ENCODE measurements around the gene IDE. TPM values are rescaled to one million over a fixed set of nuclear protein-coding genes. Genes with fewer than 3 reads are reported as not detected.

IDE gene
- total RNA-seq, 1 experiment from 2014 or later, result 41.2 TPM

- H4K20me1 ChIP-seq (ENCODE audit: insufficient read depth), result no peaks in the 10 kb centered on the region
- H3K36me3 ChIP-seq (ENCODE audit: low read depth), result no peaks in the 10 kb centered on the region
- ChIA-PET CTCF (no interaction called here), POLR2A (ENCODE audit: unreplicated experiment) (no interaction called here)
- no peak overlapping the region for H3K4me2 ChIP-seq
- TF ChIP-seq CTCF (conservative IDR thresholded peaks at IDR 0.05), result no peak
- TF ChIP-seq EZH2 (IDR thresholded peaks at IDR 0.05; ENCODE audit: low read depth), result no peak
- intact Hi-C loops (cut with micrococcal nuclease; ENCODE audit: unreplicated experiment), result no loop called here
- no peaks in the 10 kb centered on the region for H3F3A ChIP-seq (ENCODE audit: insufficient read depth, low read depth)
- no peak for DNase-seq
- no peaks in the 10 kb centered on the region for H3K79me2 ChIP-seq (ENCODE audit: low read depth)
- H3K4me1 ChIP-seq (replicated peaks; ENCODE audit: insufficient read depth), result no peaks in the 10 kb centered on the region
- H3K27me3 ChIP-seq (ENCODE audit: insufficient read depth, low read depth), result no peaks in the 10 kb centered on the region
- no TSS peak for BruUV-seq (replicated peaks)
- no peak overlapping the region for H3K27ac ChIP-seq
- no peaks in the 10 kb centered on the region for H3K9me3 ChIP-seq (ENCODE audit: insufficient read depth, low read depth)
- H3K4me3 ChIP-seq, result no peak overlapping the region
- no peak overlapping the region for H2AFZ ChIP-seq
- H3K9me2 ChIP-seq (ENCODE audit: insufficient read depth), result no peaks in the 10 kb centered on the region
Measured at GRCh38 chr10:92530891-92531535, 42.9 kb downstream of the IDE start.

GRCh38 chr10:92530421-92530820, 43.5 kb downstream of the IDE start:
- TF ChIP-seq CTCF (conservative IDR thresholded peaks at IDR 0.05) (no peak), EZH2 (IDR thresholded peaks at IDR 0.05; ENCODE audit: low read depth) (no peak)
- intact Hi-C loops (cut with micrococcal nuclease; ENCODE audit: unreplicated experiment), result no loop called here
- no peak overlapping the region for H3K4me3 ChIP-seq

GRCh38 chr10:92527716-92528115, 46.2 kb downstream of the IDE start:
- CTCF ChIA-PET, result interaction anchor here (0.6 kb wide), 1 partner anchor 30 kb away, joined by 3 read pairs; no protein-coding TSS in a partner anchor

More at GRCh38 chr10:92530421-92530820, 43.5 kb downstream of the IDE start:
- Histone ChIP-seq H3K79me2 (ENCODE audit: low read depth) (no peaks in the 10 kb centered on the region), H4K20me1 (ENCODE audit: insufficient read depth) (no peaks in the 10 kb centered on the region), H3K4me1 (replicated peaks; ENCODE audit: insufficient read depth) (no peaks in the 10 kb centered on the region), H3K27ac (no peak overlapping the region), H3K27me3 (ENCODE audit: insufficient read depth, low read depth) (no peaks in the 10 kb centered on the region), H2AFZ (no peak overlapping the region), H3K36me3 (ENCODE audit: low read depth) (no peaks in the 10 kb centered on the region), H3K4me2 (no peak overlapping the region), H3K9me3 (ENCODE audit: insufficient read depth, low read depth) (no peaks in the 10 kb centered on the region), H3F3A (ENCODE audit: insufficient read depth, low read depth) (no peaks in the 10 kb centered on the region), H3K9me2 (ENCODE audit: insufficient read depth) (no peaks in the 10 kb centered on the region)
- no peak for DNase-seq
- BruUV-seq (replicated peaks), result no TSS peak
- ChIA-PET CTCF (no interaction called here), POLR2A (ENCODE audit: unreplicated experiment) (no interaction called here)

More at GRCh38 chr10:92527716-92528115, 46.2 kb downstream of the IDE start:
- Histone ChIP-seq H3K79me2 (ENCODE audit: low read depth) (no peaks in the 10 kb centered on the region), H3K27me3 (ENCODE audit: insufficient read depth, low read depth) (no peaks in the 10 kb centered on the region), H2AFZ (no peak overlapping the region), H3K9me3 (ENCODE audit: insufficient read depth, low read depth) (no peaks in the 10 kb centered on the region), H3F3A (ENCODE audit: insufficient read depth, low read depth) (no peaks in the 10 kb centered on the region), H3K4me3 (no peak overlapping the region), H4K20me1 (ENCODE audit: insufficient read depth) (no peaks in the 10 kb centered on the region), H3K4me2 (no peak overlapping the region), H3K27ac (no peak overlapping the region), H3K4me1 (replicated peaks; ENCODE audit: insufficient read depth) (no peaks in the 10 kb centered on the region), H3K36me3 (ENCODE audit: low read depth) (no peaks in the 10 kb centered on the region), H3K9me2 (ENCODE audit: insufficient read depth) (no peaks in the 10 kb centered on the region)
- intact Hi-C loops (cut with micrococcal nuclease; ENCODE audit: unreplicated experiment), result no loop called here
- POLR2A ChIA-PET (ENCODE audit: unreplicated experiment), result no interaction called here
- no peak for DNase-seq
- BruUV-seq (replicated peaks), result no TSS peak
- TF ChIP-seq EZH2 (IDR thresholded peaks at IDR 0.05; ENCODE audit: low read depth), result no peak
- no peak for TF ChIP-seq CTCF (conservative IDR thresholded peaks at IDR 0.05)
